CD4-positive, alpha-beta T cell treated with Interleukin-17A for 1 hour (primary cell): Measurements from ENCODE around the gene LMAN1L.

Source experiments
- DNase-seq: peaks from one replicate; pipeline ENCODE4 v3.0.0-alpha.2; 2020

The LMAN1L gene

DNA sequence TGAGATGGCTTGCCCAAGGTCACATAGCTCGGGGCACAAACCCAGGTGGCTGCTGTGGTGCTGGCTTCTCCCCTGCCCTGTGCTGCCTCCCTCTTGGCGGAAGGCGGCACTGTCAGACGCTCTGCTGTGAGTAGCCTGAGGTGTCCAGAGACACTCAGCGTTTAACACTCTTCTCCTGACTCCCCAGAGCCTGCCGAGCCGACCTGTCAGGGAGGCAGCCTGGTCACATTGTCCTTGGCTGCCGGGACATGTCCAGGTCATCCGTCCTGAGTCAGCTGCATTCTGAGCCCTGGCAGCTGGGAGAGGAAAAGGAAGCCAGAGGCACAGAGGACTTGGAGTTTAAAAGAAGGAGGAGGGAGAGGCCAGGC lies 4.7 kb downstream of the LMAN1L start:
- no peak for DNase-seq

DNA sequence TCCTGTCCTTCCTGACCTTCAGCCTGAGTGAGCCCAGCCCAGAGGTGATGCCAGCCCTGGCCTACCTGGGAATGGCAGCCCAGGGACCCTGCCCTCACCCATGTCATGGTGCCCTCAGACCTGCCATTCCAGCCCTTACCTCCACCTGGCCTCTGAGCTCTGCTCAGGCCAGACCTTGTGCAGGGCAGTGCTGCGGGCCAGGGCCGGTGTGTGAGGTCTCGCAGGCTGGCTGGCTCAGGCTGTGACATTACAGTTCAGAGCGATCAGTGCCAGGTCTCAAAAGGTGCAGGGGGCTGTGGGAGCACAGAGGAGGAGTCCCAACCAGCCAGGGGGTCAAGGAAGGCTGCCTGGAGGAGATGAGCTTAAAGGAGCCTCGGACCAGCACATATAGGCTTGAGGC lies 7.4 kb downstream of the LMAN1L start:
- DNase-seq, result no peak

DNA sequence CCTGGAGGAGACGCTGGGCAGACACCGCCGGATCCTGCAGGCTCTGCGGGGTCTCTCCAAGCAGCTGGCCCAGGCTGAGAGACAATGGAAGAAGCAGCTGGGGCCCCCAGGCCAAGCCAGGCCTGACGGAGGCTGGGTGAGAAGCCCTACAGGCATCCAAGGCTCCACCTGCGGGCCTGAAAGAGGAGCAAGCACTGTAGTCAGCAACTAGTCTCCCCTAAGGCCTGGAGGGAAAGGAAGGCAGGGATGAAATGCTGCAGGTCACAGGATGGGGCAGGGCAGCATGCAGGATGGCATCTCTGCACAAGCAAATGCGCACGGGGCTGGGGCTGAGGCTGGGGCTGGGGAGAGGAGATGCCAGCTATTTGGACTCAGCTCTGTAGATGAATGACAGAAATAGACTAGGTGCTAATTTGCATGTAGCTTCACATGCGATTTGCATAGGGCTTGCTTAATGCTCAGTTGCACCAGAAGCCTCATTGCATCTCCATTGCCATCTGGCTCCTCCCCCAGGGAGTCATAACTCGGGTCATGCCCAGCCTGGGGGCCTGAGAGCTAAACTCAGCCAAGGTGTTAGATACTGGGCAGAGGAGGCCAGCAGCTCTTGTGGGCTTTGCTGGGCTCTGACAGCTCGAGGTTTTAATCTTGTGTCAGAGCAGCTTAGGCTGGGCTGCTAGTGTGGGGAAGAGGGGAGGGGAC lies 8.6 kb downstream of the LMAN1L start:
- DNase-seq, result no peak

DNA sequence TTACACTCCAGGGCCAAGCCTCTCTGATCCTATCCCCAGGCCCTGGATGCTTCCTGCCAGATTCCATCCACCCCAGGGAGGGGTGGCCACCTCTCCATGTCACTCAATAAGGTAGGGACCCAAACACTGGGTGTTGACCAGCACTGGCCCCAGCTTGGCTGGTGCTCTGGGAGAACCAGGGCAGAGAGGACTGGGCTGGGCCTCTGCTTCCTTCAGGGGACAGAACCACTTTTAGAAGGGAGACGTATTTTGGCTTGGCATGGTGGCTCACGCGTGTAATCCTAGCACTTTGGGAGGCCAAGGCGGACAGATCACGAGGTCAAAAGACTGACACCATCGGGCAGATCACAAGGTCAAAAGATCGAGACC lies 9.1 kb downstream of the LMAN1L start:
- DNase-seq, result no peak

DNA sequence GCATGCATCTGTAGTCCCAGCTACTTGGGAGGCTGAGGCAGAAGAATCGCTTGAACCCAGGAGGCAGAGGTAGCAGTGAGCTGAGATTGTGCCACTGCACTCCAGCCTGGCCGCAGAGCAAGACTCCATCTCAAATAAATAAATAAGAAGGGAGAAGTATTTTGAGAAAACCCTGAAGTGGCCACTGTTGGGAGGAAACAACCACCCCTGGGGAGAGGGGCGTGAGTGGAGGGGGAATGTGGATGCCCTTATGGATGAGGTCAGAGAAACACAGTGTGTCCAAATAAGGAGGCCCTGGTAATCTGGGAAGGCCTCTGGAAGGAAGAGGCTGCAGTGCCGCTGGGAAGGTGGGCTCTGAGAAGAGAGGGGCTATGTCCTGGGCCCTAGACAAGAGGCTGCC lies 9.6 kb downstream of the LMAN1L start:
- no peak for DNase-seq

DNA sequence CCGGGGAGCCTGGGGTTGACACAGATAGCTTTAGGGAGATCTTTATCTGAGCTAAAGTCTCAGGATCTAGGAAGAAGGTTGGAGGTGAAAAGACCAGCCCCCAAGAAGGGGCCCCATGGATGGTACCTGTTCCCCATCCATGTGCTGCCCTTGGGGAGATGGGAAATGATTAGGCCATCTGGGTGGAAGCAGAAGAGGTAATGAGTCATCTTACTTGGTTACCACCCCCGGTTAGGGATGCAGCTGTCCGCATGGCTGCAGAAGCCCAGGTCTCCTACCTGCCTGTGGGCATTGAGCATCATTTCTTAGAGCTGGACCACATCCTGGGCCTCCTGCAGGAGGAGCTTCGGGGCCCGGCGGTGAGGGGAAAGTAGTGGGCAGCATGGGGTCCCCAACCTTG lies 10.7 kb downstream of the LMAN1L start:
- DNase-seq, result no peak

DNA sequence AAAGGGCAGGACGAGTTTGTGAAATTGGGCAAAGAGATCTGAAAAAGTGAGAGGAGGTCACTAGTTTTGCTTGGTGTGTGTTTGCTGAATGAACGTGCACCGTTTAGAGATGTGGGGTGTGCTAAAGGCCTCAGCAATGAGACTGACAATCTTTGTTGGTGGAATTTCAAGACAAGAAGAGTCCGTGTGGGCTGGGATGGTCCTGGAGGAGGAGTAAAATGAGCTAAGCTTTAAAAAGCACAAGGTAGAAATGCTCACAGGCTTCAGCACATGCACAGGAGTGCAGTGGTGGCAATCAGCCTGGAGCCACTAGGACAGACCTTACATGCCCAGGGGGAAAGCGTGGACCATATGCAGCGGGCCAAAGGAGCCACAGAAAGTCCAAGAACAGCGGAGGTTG lies 12.3 kb downstream of the LMAN1L start:
- DNase-seq, result no peak

DNA sequence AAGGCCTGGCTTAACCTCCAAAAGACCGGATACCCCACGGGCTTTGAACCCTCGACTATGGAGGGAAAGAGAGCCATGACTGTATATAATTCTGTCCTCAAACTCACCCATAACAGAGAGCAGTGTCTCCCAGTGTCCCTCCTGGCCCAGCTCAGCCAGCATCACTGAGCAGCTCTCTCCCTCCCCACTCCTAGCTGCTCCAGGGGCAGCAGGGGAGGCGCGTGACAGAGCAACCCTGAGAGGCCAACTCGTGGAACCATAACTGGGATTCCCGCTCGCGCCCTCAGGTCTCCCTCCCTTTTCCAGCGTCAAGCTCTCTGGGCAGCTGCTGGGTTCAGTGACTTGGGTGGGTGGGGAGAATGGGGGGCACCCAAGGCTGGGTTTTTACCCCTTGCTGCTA lies 13.2 kb downstream of the LMAN1L start:
- DNase-seq, result no peak

DNA sequence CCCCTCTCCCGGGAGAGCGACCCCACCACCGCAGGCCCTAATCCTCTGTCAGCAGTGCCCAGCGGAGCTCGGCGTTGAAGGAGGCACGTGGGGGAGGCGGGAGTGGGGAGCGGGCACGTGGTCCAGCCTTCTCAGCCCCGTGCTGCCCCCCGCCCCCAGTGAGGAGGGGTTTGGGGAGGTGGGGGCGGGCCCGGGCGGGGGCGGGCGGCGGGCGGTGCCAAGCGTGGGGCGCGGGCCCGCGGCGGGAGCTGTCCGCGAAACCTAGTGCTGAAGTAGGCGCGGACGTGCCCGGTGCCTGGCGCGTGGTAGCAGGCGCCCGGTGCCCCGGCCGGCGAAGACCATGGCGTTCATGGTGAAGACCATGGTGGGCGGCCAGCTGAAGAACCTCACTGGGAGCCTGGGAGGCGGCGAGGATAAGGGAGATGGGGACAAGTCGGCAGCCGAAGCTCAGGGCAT lies 13.8 kb downstream of the LMAN1L start, which contains the start of gene CPLX3:
Gene CPLX3, plus strand, starts transcription at position 264 of the 456 bp plus-strand sequence. Its CDS starts 77 bp downstream, at position 341.
- DNase-seq, result peak; percentile 52

DNA sequence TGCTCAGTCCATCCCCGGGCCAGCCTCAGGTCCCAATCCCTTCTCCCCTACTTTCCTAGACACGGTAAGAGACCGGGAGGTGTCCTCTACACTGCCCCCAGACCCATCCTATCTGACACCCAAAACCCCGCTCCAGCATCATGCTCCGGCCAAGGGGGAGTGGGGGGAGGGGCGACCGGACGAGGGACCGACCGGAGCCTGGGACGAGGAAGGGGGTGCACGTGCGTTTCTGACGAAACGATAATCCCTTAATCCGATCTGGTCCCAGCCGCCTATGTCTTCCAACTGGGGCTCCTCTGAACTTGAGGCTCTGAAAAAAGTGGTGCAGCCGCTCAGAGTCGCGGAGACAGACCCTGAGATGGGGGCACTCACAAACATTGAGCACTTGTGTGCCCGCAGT lies 14.3 kb downstream of the LMAN1L start:
- no peak for DNase-seq

DNA sequence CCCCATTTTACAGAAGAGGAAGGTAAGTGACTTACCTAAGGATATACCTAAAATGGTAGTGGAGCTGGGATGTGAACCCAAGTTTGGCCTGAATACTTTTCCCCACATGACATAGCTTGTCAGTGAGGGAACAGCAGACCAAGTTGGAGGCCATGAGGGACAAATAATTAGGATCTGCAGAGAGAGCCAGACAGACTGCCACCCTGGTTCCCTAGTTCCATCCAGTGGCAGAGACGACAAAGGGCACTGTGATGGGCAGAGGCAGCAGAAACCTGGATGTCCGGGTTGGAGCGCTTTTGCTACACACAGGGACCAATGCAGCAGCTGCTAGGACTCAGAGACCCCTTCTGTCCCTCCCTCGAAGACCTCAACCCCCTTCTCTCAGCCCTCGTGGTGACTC lies 15.0 kb downstream of the LMAN1L start:
- no peak for DNase-seq

DNA sequence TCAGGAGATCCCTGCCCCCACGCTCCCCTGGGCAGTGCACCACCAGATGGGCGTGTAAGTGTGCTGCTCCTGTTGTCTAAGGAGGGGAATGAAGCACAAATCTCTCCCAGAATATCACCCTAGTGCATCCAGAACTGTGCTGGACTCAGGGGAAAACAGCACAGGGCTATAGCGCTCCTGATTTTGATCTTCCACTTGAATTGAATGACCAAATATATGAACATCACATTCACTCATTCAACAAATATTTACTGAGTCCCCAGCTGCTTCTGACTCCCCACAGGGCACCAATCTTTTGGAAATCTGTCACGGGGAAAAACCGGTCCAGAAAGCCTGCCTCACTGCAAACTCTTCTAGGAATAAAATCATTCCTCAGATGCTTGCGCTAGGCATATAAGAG lies 16.2 kb downstream of the LMAN1L start:
- no peak for DNase-seq

DNA sequence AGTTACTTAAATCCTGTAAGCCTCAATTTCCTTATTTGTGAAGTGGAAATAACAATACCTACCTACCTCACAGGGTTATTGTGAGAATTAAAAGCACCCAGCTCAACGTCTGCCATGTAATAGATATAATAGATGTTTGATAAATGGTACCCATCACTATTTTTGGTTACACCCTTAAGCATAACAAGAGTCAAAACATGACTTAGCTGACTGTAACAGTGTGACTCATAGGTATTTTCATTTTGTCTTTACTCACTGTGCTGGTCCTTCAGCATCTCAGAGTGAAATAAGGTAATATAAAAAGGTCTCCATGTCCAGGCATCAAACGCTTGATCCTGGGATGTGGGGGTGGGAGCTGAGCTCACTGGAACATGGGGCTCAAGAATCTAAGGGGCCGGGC lies 16.9 kb downstream of the LMAN1L start:
- no peak for DNase-seq

DNA sequence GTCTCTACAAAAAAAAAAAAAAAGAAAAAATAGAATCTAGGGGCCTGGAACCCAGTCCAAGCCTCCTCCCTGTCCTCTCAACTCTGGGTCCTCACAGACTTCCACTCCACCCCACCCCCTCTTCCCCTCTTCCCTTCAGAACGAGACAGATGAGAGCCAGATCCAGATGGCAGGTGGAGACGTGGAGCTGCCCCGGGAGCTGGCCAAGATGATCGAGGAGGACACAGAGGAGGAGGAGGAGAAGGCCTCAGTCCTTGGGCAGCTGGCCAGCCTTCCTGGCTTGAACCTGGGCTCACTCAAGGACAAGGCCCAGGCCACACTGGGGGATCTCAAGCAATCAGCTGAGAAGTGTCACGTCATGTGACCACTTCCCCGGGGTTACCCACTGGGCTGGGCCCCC lies 17.4 kb downstream of the LMAN1L start:
- no peak for DNase-seq

DNA sequence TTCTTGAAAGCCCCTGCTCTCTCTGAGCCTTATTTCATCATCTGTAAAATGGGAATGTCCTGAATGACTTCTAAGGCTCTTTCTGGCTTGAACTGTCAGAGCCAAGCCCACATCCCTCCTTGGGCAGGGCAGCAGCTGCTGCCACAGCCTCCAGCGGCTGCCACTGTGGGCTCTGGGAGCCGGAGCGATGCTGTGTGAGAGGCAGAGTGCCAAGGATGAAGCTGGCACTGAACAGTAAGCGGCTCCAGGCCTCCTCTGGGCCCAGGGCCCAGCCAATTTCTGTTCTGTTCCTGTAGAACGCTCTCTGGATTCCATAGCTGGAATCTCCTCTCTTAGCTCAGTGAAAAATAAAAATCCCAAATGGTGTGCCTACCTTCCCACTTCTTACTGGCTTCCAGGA lies 18.2 kb downstream of the LMAN1L start:
- DNase-seq, result no peak

DNA sequence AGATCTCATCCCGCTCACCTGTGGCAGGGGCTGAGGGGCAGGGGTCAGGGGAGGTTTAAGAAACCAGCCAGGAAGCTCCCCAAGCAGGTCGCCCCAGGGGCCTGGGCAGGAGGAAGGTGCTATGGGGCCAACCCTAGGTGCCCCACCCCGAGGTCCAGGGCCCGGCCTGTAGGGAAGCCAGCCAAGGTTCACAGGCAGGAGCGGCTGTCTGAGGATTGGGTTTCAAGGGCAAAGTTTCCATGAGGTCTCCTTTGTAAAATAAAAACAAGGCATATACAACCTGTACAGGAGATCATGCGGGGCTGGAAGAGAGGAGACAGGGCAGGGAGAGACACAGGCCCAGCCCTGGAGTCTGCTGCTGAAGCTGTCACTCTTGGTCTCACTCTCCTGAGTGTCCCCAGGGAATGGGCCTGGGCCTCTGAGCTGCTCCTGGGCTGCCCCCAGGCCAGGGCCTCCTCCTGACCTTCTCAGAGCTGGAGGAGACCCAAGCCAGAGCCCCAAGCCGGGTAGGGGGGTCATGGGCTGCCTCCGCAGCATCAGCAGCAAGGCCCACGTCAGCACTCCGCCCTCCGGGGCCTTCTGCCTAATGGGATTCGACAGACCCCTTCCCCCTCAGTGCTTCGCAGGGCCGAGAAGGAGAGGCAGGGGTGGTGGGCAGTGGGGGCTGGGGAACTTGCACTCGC lies 19.3 kb downstream of the LMAN1L start:
- DNase-seq, result no peak

DNA sequence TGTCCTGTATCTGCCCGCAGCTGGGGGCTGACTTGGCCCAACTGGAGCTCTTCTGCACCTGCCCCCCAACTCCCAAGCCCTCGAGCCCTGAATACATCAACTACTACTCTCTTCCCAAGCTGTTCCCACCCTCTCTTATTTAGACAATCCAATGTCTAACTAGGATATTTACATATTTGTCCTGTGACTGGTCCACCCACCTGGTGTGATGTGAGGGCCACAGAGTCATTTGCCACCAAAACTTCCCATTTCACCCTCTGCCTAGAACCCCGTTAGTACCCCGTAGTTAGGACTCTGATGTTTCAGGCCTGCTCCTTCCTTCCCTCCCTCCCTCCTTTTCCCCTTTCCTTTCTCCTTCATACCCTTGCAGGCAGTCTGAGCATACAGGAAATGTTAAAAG lies 20.2 kb downstream of the LMAN1L start:
- no peak for DNase-seq

DNA sequence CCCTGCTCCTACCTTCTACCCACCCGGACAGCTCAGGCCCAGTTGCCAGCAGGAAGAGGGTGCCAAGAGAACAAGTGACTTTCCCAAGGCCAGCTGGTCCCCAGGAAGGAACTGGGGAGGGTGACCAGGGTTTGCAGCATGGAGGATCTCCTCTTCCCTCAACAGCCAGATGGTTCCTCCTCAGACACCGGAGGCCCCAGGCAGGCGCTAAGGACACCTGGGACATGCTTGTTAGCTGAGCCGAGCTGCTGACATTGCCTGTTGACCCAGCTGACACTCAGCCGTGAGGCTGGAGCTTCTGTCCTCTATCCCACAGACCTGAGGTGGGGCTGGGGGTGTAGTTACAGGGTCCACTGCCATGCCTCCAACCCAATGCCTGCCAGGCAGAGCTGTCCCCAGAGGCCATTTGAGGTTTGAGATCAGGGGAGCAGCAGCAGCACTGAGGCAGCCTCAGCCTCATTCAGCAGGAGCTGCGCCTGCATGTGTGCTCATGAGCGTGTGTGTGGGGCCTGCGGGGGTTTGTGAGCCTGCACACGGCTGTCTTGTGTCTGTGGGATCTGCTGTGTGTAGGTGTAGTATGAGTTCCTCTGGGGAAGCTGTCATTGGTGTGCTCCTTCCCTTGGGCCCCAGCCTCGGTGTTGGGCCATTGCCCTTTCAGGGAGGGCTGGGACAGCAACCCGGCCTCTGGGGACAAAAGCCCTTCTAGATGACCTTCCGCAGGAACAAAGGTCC lies 20.9 kb downstream of the LMAN1L start:
- no peak for DNase-seq

DNA sequence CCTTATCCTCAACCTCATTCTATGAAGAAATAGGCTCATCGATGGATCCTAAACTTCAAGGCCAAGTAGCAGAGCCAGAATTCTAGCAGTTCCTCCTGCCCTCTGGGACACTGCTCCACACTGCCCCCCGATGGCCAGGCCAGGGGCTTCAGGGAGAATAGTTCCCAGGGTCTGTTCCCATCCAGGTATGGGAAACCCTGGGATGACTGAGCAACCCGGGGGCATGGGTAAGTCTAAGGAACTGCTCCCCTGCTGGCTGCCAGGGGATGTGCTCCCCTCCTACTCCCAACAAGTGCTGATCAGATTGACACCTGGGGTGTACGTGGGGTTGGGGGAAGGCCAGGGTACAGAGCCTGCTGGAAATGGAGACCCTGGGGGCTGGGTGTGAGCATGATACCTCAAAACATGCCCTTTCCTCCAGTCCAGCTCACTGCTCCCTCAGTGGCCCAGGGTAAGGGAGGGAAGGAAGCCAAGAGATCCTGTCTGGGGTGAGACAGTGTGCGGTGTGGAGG lies 22.7 kb downstream of the LMAN1L start:
- peak; percentile 42 for DNase-seq

DNA sequence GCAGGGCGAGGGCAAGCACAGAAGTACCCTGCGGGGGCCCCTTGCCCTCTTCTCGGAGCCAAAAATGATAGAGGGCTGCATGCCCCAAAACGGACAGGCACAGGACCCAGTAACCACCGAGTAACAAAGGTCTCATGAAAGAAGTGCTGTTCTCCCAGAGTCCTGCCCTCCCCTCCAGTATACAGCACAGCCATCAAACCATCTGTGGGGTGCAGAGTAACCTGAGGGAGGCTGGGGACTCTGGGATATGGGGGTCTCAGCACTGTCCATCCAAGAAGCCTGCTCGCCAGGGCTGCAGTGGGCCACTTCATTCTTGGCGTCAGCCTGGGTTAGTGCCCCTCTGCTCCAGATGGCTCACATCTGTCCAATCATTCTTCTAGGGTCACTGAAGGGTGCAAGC lies 24.2 kb downstream of the LMAN1L start:
- no peak for DNase-seq

DNA sequence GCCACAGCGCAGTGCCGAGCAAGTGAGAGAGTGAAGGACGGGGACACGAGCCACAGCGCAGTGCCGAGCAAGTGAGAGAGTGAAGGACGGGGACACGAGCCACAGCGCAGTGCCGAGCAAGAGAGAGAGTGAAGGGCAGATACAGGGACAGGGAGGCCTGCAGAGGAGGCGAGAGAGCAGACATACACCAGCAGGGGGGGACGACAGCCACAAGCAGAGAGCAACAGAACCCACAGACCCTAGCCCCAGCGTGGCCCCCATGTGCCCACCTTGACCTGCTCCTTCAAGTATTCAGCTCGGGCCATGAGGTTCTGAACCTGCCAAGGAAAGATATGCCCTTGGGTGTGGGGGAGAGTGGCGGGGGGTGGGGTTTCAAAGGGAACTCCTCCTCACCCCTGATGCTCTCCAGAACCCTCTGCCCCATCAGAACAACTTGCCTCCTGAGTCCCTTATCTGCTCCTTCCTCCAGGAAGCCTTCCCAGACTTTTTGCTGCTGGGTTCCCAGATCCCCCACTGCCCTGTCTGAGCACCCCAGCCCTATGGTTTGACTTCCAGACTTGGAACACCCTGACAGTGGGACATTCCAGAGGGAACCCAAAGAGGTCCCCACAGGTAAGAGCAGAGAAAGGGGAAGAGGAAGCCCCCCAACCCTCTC lies 25.0 kb downstream of the LMAN1L start:
- no peak for DNase-seq

DNA sequence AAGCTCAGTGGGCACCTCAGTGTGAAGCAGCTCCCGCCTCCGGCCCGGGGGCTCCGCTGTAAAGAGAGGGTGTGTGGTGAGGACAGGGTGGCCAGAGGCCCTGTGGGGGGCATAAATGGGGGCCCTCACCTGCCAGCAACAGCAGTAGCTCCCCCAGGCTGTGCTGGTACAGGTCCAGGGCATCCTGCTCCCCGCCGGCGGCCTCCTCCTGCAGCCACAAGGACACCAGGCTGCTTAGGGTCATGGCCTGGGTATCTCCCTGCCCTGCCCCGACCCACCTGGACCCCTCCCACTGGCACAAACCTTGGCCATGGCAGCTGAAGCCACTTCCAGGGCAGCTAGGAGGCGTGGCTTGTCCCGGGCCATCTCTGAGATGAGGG lies 25.5 kb downstream of the LMAN1L start:
- no peak for DNase-seq

DNA sequence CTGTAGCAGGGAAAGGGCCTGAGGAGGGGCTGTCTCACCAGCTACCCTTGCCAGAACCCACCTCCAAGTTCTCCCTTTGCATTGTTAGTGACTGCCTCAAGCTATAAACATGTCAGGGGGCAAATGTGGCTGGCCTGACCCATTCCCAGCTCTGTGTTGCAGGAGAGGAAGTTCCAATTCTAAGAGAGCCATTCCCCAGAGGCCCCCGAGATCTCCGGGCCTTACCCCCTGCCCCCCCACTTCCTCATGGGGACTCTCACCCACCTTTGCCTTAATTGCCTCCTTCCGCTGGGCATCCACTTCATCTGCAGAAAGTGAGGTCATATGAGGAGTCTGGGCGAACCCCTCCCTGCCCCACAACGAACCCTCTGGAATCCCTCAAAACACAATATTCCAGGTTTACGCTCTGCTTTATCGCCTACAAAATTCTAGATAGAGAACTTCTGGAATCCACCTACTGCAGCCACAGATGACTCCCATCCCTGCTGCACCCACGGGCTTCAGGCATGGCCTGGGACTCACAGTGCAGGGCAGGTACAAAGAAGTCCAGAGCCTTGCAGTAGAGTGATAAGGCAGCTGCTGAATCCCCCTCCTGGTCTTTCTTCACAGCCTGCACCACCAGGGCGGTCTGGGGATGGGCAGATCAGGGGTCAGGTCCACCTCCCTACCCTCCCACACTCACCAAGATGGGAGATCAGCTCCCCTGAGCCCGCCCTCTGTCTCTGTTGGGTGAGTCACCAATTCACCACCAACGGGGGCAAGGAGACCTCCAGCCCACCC lies 26.3 kb downstream of the LMAN1L start:
- DNase-seq, result no peak
